Astrocyte of the spinal cord (primary cell): ENCODE measurements around the gene ROPN1L.

Experiments
- DNase-seq: peaks from one replicate; pipeline ENCODE4 v3.0.0; 2011; ENCODE audit warnings: low read depth, low spot score
- H3K4me3 ChIP-seq: 2 replicates; pipeline ENCODE4 v1.5.1; 2011; ENCODE audit warnings: low read depth, mild to moderate bottlenecking, low read length, moderate library complexity
- in situ Hi-C: cut with HindIII; loops from 2 replicates; pipeline ENCODE4 v1.10.0; 2017; ENCODE audit warnings: low sequenced_read_pairs
- TF ChIP-seq, protein P1 (sequence below): IDR thresholded peaks from 2 replicates; pipeline ENCODE4 v1.5.1; 2012; ENCODE audit warnings: low read depth, mild to moderate bottlenecking, low read length, inconsistent platforms

Gene ROPN1L

DNA sequence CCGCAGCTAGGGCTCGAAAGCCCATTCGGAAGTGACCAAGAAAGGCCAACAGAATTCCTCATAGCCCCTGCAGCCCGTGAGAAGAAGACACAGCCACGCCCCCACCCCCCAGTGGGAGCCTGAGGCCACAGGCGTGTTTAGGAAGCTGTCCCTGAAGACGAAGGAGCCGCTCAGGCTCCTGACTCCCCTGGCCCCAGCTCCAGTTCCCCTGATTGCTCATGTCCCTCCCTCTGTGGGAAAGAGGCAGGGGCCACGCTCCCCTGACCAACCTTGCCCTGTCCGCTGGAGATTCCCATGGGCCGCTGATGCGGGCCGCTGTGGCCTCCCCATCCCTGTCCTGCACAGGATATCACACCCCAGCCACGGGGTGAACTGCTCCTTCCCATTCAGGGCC is 13.6 kb downstream of the ROPN1L start:
- no peak for DNase-seq
- in situ Hi-C loops: no loop called here
- TF ChIP-seq, protein P1, sequence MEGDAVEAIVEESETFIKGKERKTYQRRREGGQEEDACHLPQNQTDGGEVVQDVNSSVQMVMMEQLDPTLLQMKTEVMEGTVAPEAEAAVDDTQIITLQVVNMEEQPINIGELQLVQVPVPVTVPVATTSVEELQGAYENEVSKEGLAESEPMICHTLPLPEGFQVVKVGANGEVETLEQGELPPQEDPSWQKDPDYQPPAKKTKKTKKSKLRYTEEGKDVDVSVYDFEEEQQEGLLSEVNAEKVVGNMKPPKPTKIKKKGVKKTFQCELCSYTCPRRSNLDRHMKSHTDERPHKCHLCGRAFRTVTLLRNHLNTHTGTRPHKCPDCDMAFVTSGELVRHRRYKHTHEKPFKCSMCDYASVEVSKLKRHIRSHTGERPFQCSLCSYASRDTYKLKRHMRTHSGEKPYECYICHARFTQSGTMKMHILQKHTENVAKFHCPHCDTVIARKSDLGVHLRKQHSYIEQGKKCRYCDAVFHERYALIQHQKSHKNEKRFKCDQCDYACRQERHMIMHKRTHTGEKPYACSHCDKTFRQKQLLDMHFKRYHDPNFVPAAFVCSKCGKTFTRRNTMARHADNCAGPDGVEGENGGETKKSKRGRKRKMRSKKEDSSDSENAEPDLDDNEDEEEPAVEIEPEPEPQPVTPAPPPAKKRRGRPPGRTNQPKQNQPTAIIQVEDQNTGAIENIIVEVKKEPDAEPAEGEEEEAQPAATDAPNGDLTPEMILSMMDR: no peak
- H3K4me3 ChIP-seq: no peak overlapping the region

- H3K4me3 ChIP-seq: no peak overlapping the region
- TF ChIP-seq, protein P1: no peak
- in situ Hi-C loops: no loop called here
- peak; percentile 33 for DNase-seq
These were observed 15.1 kb downstream of the ROPN1L start for GRCh38 chr5:10456583-10457420.

DNA sequence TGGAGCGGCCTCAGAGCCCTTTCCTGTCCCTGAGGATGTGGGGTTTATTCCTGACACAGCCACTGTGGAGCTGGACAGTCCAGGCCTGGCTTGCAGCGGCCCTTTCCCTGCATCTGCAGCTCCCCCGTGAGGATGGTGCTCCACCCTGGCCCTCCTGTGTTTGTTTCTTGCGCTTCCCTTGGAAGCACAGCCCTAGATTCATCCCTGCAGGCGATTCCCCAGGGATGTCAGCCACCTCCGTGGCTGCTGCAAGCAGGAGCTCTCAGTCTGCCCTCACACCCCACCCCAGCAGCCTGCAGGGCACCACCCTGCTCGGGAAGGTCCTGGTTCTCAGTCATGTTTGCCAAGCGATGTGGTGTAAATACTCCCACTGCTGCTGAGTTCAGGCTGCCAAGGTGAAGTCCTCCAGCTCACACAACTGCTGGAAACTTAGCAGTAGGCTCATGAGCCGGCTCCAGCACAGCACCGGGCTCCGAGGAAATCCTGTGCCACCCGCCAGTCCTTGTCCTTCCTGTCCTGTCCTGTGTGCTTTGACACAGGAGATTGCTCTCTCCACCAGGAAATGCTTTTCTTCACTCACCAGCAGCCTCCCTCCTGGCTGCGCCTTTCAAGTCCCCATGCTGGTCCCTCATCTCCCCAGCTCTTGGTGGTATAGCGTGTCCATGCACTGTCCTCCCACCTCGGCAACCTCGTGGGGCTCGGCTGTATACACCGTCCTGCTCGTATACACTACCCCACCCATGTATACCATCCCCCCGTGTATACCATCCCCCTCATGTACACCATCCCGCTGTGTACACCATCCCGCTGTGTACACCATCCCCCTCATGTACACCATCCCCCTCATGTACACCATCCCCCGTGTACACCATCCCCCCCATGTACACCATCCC is 16.2 kb downstream of the ROPN1L start:
- no peak overlapping the region for H3K4me3 ChIP-seq
- TF ChIP-seq, protein P1: no peak
- in situ Hi-C loops: no loop called here
- no peak for DNase-seq

GRCh38 chr5:10459080-10460055 is 17.7 kb downstream of the ROPN1L start:
- in situ Hi-C loops: no loop called here
- TF ChIP-seq, protein P1: no peak
- no peak for DNase-seq
- H3K4me3 ChIP-seq: no peak overlapping the region

DNA sequence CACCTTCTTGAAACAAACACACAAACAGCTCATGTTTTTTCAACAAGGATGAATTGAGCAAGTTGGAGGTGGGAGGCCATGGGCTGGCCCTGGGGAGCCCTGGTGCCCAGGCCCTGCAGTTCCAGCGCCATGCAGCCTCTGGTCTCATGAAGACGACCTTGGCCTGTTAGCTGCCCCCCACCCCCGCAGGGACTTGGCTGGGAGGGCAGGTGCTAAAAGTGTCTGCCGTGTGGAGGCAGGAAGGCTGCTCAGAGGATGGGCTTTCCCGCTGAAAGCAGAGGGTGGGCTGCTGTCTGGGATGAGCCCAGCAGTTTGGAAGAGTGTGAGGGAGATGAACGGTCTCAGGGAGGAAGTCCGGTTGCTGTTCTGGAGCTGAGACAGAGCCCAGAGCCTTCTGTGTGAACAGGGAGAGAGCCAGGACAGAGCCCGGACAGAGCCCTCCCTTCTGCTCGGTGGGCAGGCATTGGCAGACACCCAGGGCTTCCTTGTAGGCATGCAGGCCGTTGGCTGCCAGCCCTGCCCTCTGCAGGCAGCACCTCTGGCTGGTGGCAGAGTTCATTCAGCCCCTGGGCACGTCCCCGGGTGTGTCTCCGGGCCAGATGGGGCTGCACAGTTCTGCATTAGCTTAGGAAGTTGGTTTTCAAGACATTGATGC is 18.7 kb downstream of the ROPN1L start:
- in situ Hi-C loops: no loop called here
- DNase-seq: no peak
- TF ChIP-seq, protein P1: no peak
- no peak overlapping the region for H3K4me3 ChIP-seq
